Fibroblast of lung (primary cell): Measurements from ENCODE around the gene ARHGEF40. TPM values are rescaled to one million over a fixed set of nuclear protein-coding genes. Genes with fewer than 3 reads are reported as not detected.

Source experiments
- DNase-seq, 2 donors: peaks; one replicate each; pipeline versions ENCODE4 v3.0.0 to v3.0.0-alpha.2; 2010; ENCODE audit warnings: low read depth in 2 of 2
- H2AFZ ChIP-seq: 2 replicates; pipeline ENCODE4 v1.5.1; 2012; ENCODE audit warnings: low read length, control low read depth, inconsistent platforms
- H3K27ac ChIP-seq: 2 replicates; pipeline ENCODE4 v1.5.1; 2011; ENCODE audit warnings: low read length, control low read depth; ENCODE audit not compliant: insufficient read depth
- H3K27me3 ChIP-seq: 2 replicates; pipeline ENCODE4 v1.5.1; 2011; ENCODE audit warnings: mild to moderate bottlenecking, low read length; ENCODE audit not compliant: control insufficient read depth, insufficient read depth
- H3K36me3 ChIP-seq: 2 replicates; pipeline ENCODE4 v1.5.1; 2011; ENCODE audit warnings: low read length; ENCODE audit not compliant: control insufficient read depth, insufficient read depth
- H3K4me1 ChIP-seq: 2 replicates; pipeline ENCODE4 v1.5.1; 2011; ENCODE audit warnings: low read length; ENCODE audit not compliant: control insufficient read depth, insufficient read depth; ENCODE audit errors: extremely low read depth
- H3K4me2 ChIP-seq: 2 replicates; pipeline ENCODE4 v1.5.1; 2011; ENCODE audit warnings: low read length, control low read depth; ENCODE audit not compliant: insufficient read depth; ENCODE audit errors: extremely low read depth
- H3K4me3 ChIP-seq, 4 experiments: fragments of 200-600 bp in 1 of 4; sonication (generic) in 1 of 4; replicated peaks in 1 of 4; 2 replicates each; pipeline ENCODE4 v1.5.1; 2011 to 2016; ENCODE audit warnings: low read length in 4 of 4, low read depth in 3 of 4, mild to moderate bottlenecking in 3 of 4, control low read depth in 2 of 4, inconsistent platforms in 1 of 4, mixed read lengths in 1 of 4; ENCODE audit not compliant: insufficient read depth in 1 of 4; ENCODE audit errors: control extremely low read depth in 1 of 4
- H3K79me2 ChIP-seq: 2 replicates; pipeline ENCODE4 v1.5.1; 2012; ENCODE audit warnings: mild to moderate bottlenecking, low read length, inconsistent platforms; ENCODE audit not compliant: control insufficient read depth, insufficient read depth
- H3K9ac ChIP-seq: 2 replicates; pipeline ENCODE4 v1.5.1; 2011; ENCODE audit warnings: mild to moderate bottlenecking, low read length, control low read depth; ENCODE audit not compliant: insufficient read depth
- H3K9me3 ChIP-seq: 2 replicates; pipeline ENCODE4 v1.5.1; 2012; ENCODE audit warnings: low read depth, low read length; ENCODE audit not compliant: control insufficient read depth, insufficient read depth
- H4K20me1 ChIP-seq: 2 replicates; pipeline ENCODE4 v1.5.1; 2011; ENCODE audit warnings: low read length; ENCODE audit not compliant: control insufficient read depth, insufficient read depth; ENCODE audit errors: extremely low read depth
- EZH2 ChIP-seq: IDR thresholded peaks from 2 replicates; pipeline ENCODE4 v1.5.1; 2012; ENCODE audit warnings: low read length, control low read depth, mild to moderate bottlenecking; ENCODE audit errors: missing control alignments
- polyA plus RNA-seq, 2 donors: library from polyadenylated mRNA; depleted of rRNA in 1 of 2; stranded (reverse) in 1 of 2; unstranded in 1 of 2; fragments of >200 nt; gene quantifications; 2 replicates each; pipeline ENCODE4 v1.2.1, GENCODE V29; 2011 to 2012; ENCODE audit warnings: missing spikeins in 1 of 2
- total RNA-seq: library from RNA; depleted of rRNA; stranded (reverse); fragments of >200 nt; gene quantifications from 2 replicates; pipeline ENCODE4 v1.2.1, GENCODE V29; 2014
- TF ChIP-seq, protein P1 (sequence below), 2 donors: IDR thresholded peaks in 1 of 2; conservative IDR thresholded peaks in 1 of 2; 1 replicate in 1 of 2; 2 replicates in 1 of 2; pipeline ENCODE4 v1.5.1; 2011 to 2012; ENCODE audit warnings: low read length in 2 of 2, control low read depth in 1 of 2, inconsistent platforms in 1 of 2, low read depth in 1 of 2, mild to moderate bottlenecking in 1 of 2

The ARHGEF40 gene
- total and polyA plus RNA-seq, 2 donors (not counting 1 experiment from before 2014, with no cell fraction given) = 18.2 to 23.6 TPM

- Histone ChIP-seq H3K27me3 (peaks cover 34% of the 10 kb centered on the region), H3K4me2 (no peak within 1 kb of the TSS), H3K4me3 (no peak within 1 kb of the TSS), H3K4me1 (no peaks in the 10 kb centered on the region), H2AFZ (no peak within 1 kb of the TSS), H3K79me2 (no peaks in the 10 kb centered on the region), H3K9ac (no peak within 1 kb of the TSS), H3K9me3 (no peaks in the 10 kb centered on the region), H3K36me3 (no peaks in the 10 kb centered on the region), H4K20me1 (no peaks in the 10 kb centered on the region), H3K27ac (no peak within 1 kb of the TSS)
- no peak for TF ChIP-seq EZH2
- TF ChIP-seq, protein P1, sequence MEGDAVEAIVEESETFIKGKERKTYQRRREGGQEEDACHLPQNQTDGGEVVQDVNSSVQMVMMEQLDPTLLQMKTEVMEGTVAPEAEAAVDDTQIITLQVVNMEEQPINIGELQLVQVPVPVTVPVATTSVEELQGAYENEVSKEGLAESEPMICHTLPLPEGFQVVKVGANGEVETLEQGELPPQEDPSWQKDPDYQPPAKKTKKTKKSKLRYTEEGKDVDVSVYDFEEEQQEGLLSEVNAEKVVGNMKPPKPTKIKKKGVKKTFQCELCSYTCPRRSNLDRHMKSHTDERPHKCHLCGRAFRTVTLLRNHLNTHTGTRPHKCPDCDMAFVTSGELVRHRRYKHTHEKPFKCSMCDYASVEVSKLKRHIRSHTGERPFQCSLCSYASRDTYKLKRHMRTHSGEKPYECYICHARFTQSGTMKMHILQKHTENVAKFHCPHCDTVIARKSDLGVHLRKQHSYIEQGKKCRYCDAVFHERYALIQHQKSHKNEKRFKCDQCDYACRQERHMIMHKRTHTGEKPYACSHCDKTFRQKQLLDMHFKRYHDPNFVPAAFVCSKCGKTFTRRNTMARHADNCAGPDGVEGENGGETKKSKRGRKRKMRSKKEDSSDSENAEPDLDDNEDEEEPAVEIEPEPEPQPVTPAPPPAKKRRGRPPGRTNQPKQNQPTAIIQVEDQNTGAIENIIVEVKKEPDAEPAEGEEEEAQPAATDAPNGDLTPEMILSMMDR (conservative IDR thresholded peaks at IDR 0.05 in 1 of 2, IDR thresholded peaks at IDR 0.05 in 1 of 2; ENCODE audit: low read depth in 1 of 2, low read length in 2 of 2) = no peak
- no peak for DNase-seq
These were observed 40.2 kb upstream of the ARHGEF40 start, which contains the start of gene TPPP2 for GRCh38 chr14:21029917-21030316. Gene TPPP2, plus strand, starts transcription at chr14:21030217. Its CDS starts 365 bp downstream, at chr14:21030582.

DNA sequence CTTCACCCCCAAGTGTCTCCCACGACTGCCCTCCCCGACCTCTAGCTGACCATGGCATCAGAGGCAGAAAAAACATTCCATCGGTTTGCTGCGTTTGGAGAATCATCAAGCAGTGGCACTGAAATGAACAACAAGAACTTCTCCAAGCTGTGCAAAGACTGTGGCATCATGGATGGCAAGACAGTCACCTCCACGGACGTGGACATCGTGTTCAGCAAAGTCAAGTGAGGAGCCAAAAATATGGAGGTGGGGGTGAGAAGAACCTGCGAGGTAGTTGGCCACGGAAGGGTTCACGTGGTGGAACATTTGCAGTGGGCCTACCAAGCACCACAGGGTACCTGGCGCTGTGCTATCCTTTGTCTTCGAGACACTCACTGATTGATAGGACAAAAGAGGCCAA, 39.6 kb upstream of the ARHGEF40 start:
- H3K4me2 ChIP-seq = no peak overlapping the region
- no peak overlapping the region for H3K9ac ChIP-seq
- no peaks in the 10 kb centered on the region for H4K20me1 ChIP-seq
- peaks cover 35% of the 10 kb centered on the region for H3K27me3 ChIP-seq
- H3K79me2 ChIP-seq = no peaks in the 10 kb centered on the region
- H3K9me3 ChIP-seq = no peaks in the 10 kb centered on the region
- no peak overlapping the region for H3K4me3 ChIP-seq
- no peak overlapping the region for H2AFZ ChIP-seq
- no peak for TF ChIP-seq EZH2
- TF ChIP-seq, protein P1 (conservative IDR thresholded peaks at IDR 0.05 in 1 of 2, IDR thresholded peaks at IDR 0.05 in 1 of 2; ENCODE audit: low read depth in 1 of 2, low read length in 2 of 2) = no peak
- no peak for DNase-seq
- H3K27ac ChIP-seq = no peak overlapping the region
- H3K4me1 ChIP-seq = no peaks in the 10 kb centered on the region
- H3K36me3 ChIP-seq = no peaks in the 10 kb centered on the region

DNA sequence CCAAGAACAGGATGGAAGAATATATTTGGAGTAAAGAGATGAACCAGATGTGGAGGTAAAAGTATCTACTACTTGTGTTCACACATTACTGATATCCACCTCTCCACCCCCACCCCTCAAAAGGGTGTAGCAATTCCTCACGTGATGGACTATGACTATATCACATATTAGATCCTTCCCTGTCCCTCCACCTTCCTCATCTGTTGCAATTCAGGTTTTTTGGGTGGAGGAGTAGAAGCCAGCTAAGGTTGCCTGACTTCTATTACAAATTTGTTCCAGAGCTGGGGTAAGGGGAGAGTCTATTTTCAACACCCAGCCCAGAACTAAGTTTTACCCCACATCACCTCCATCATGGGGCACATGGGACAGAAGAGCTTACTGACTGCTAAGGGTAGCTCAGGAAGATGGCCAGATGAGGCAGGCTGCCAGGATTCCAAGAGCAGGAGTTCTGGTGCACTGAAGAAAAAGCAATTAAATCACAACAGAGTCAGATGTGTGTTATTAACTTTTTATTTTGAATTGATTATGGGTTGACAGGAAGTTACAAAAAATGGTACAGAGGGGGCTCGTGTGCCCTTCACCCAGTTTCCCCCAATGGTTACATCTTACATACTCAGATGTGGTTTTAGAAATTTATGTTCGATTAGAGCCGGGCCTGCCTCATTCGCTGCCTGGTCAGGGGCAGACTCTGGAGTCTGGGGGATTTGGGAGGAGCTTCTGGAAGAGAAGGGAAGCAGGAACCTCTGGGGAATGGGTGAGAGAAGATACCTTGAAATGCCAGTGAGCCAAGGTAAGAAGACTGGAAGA, 37.6 kb upstream of the ARHGEF40 start:
- Histone ChIP-seq H4K20me1 (no peaks in the 10 kb centered on the region), H2AFZ (no peak overlapping the region), H3K4me2 (no peak overlapping the region), H3K27me3 (peaks cover 26% of the 10 kb centered on the region), H3K36me3 (no peaks in the 10 kb centered on the region), H3K79me2 (no peaks in the 10 kb centered on the region), H3K27ac (no peak overlapping the region), H3K9me3 (no peaks in the 10 kb centered on the region), H3K9ac (no peak overlapping the region), H3K4me1 (no peaks in the 10 kb centered on the region), H3K4me3 (no peak overlapping the region)
- no peak for TF ChIP-seq EZH2
- TF ChIP-seq, protein P1 (conservative IDR thresholded peaks at IDR 0.05 in 1 of 2, IDR thresholded peaks at IDR 0.05 in 1 of 2; ENCODE audit: low read depth in 1 of 2, low read length in 2 of 2) = no peak
- DNase-seq = no peak
